Stimulated activated effector memory CD8-positive, alpha-beta T cell treated with anti-CD3 and anti-CD28 coated beads, Interleukin-12 subunit alpha, Interleukin-12 subunit beta, amount 100 ng/mL, for 72 hours (primary cell): ENCODE results near the gene HMGCS2.
"Not testable (repeated sequence)": the region's sequence is repeated elsewhere in the genome, so short reads cannot be mapped to it uniquely, and the experiment has no call there.

Source experiments
- ATAC-seq: fragments of 150-1000 bp; cut with Tn5 transposase; 2 replicates; pipeline ENCODE4 v1.10.0; 2021
- DNase-seq, 2 donors: peaks; one replicate each; pipeline ENCODE4 v3.0.0; 2021 to 2022; ENCODE audit warnings: low spot score in 2 of 2
- H3K27ac Mint-ChIP-seq: one replicate; pipeline ENCODE4 v1.8.0; 2022; ENCODE audit warnings: mild to moderate bottlenecking, mixed read lengths
- H3K36me3 Mint-ChIP-seq: one replicate; pipeline ENCODE4 v1.8.0; 2022; ENCODE audit warnings: mild to moderate bottlenecking, mixed read lengths
- H3K4me1 Mint-ChIP-seq: one replicate; pipeline ENCODE4 v1.8.0; 2022; ENCODE audit warnings: mixed read lengths
- H3K4me3 Mint-ChIP-seq: one replicate; pipeline ENCODE4 v1.8.0; 2022; ENCODE audit warnings: mild to moderate bottlenecking, mixed read lengths
- H3K9me3 Mint-ChIP-seq: one replicate; pipeline ENCODE4 v1.8.0; 2022; ENCODE audit warnings: mixed read lengths

Gene HMGCS2

DNA sequence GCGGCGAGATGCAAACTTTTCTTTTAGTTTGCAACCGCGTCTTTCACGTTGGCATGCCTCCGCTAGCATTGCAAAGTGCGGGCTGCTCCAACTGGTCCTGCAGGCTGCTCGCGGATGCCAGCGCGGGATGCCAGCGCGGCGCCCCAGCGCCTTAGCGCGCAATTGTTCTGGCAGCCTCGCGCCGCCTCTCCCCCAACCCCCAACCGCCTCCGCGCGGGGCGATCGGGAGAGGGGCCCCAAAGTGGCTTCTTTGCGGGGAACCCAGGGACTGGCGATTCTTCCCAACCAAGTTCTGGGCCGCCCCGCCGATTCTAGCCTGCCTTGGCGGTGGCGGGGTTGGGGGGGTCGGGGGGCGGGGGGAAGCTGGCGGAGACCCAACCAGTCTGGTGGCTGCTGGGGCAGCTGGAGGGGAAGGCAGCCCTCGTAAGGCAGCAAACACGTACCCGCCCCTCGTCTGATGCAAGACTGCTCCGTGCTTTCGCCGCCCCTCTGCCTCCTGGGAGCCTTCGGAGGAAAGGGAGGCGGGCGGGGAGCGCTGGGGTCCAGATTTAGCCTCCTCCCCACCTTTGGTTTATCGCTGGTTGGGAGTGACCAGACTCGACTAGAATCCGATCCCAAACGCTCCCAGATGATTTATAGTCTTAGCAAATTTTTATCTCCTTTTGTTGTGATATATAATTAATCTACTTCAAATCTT, 56.2 kb downstream of the HMGCS2 start:
- ATAC-seq = peak; percentile 69

GRCh38 chr1:119711804-119712341, 56.8 kb downstream of the HMGCS2 start, which contains the start of gene PHGDH:
Gene PHGDH (plus strand): TSS chr1:119711934. CDS start chr1:119712023, 89 bp downstream.
- Mint-ChIP-seq H3K4me3 (peak within 1 kb of the TSS; percentile 83), H3K9me3 (no peaks in the 10 kb centered on the region), H3K27ac (peak within 1 kb of the TSS; percentile 88), H3K4me1 (peaks cover 16% of the 10 kb centered on the region), H3K36me3 (no peaks in the 10 kb centered on the region)
- DNase-seq = peak; percentile 11 to 79
- ATAC-seq = peak; percentile 77

More for the DNA sequence above, 56.2 kb downstream of the HMGCS2 start:
- Mint-ChIP-seq H3K4me1 (peaks cover 16% of the 10 kb centered on the region), H3K27ac (peak overlapping the region; percentile 88), H3K36me3 (no peaks in the 10 kb centered on the region), H3K4me3 (peak overlapping the region; percentile 83), H3K9me3 (no peaks in the 10 kb centered on the region)
- DNase-seq = peak in 1 of 2 donors; percentile 78

GRCh38 chr1:119711356-119711803, 57.3 kb downstream of the HMGCS2 start:
- H3K27ac Mint-ChIP-seq = peak overlapping the region; percentile 88
- not testable (repeated sequence) for DNase-seq, H3K36me3 Mint-ChIP-seq, H3K9me3 Mint-ChIP-seq, ATAC-seq
- peaks cover 16% of the 10 kb centered on the region for H3K4me1 Mint-ChIP-seq
- H3K4me3 Mint-ChIP-seq = peak overlapping the region; percentile 83

DNA sequence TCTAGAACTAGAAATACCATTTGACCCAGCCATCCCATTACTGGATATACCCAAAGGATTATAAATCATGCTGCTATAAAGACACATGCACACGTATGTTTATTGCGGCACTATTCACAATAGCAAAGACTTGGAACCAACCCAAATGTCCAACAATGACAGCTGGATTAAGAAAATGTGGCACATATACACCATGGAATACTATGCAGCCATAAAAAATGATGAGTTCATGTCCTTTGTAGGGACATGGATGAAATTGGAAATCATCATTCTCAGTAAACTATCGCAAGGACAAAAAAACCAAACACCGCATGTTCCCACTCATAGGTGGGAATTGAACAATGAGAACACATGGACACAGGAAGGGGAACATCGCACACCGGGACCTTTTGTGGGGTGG, 62.1 kb downstream of the HMGCS2 start:
- not testable (repeated sequence) for H3K9me3 Mint-ChIP-seq, DNase-seq, ATAC-seq, H3K36me3 Mint-ChIP-seq, H3K4me1 Mint-ChIP-seq, H3K27ac Mint-ChIP-seq, H3K4me3 Mint-ChIP-seq

GRCh38 chr1:119703666-119704450, 64.8 kb downstream of the HMGCS2 start:
- H3K4me3 Mint-ChIP-seq = no peak overlapping the region
- no peak for DNase-seq
- no peaks in the 10 kb centered on the region for H3K36me3 Mint-ChIP-seq
- no peak for ATAC-seq
- peaks cover 12% of the 10 kb centered on the region for H3K9me3 Mint-ChIP-seq
- H3K4me1 Mint-ChIP-seq = no peaks in the 10 kb centered on the region
- H3K27ac Mint-ChIP-seq = no peak overlapping the region

DNA sequence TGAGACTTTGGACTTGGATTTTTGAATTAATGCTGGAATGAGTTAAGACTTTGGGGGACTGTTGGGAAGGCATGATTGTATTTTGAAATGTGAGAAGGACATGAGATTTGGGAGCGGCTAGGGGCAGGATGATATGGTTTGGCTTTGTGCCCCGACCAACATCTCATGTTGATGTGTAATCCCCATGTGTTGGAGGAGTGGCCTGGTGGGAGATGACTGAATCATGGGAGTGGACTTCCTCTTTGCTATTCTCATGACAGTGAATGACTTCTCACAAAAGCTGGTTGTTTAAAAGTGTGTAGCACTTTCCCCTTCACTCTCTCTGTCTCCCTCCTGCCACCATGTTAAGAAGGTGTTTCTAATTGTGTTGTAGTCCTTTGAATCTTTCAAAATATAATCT, 66.3 kb downstream of the HMGCS2 start:
- H3K9me3 Mint-ChIP-seq = peaks cover 12% of the 10 kb centered on the region
- H3K4me3 Mint-ChIP-seq = no peak overlapping the region
- H3K4me1 Mint-ChIP-seq = no peaks in the 10 kb centered on the region
- no peak for ATAC-seq
- no peak overlapping the region for H3K27ac Mint-ChIP-seq
- no peaks in the 10 kb centered on the region for H3K36me3 Mint-ChIP-seq
- DNase-seq = no peak

GRCh38 chr1:119701659-119702058, 67.0 kb downstream of the HMGCS2 start:
- ATAC-seq = no peak
- Mint-ChIP-seq H3K36me3 (no peaks in the 10 kb centered on the region), H3K4me1 (no peaks in the 10 kb centered on the region), H3K27ac (no peak overlapping the region), H3K9me3 (peaks cover 12% of the 10 kb centered on the region), H3K4me3 (no peak overlapping the region)
- DNase-seq = no peak

DNA sequence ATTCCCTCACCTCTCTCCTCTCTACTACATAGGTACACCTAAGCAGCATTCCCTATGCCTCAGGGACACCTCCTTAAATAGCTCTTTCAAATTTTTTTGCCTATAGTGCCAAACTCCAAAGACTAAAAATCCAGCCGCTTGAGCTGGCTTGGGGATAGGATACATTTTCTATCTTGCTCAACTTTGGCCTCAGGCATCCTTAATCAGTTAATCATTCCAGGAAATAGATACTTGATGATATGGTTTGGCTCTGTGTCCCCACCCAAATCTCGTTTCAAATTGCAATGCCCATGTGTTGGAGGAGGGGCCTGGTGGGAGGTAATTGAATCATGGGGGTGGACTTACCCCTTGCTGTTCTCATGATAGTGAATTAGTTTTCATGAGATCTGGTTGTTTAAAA, 68.4 kb downstream of the HMGCS2 start:
- peaks cover 14% of the 10 kb centered on the region for H3K9me3 Mint-ChIP-seq
- no peak for DNase-seq
- ATAC-seq = no peak
- H3K4me3 Mint-ChIP-seq = no peak overlapping the region
- H3K4me1 Mint-ChIP-seq = no peaks in the 10 kb centered on the region
- no peaks in the 10 kb centered on the region for H3K36me3 Mint-ChIP-seq
- H3K27ac Mint-ChIP-seq = no peak overlapping the region
